Measurements from ENCODE around the gene BEX5.
"Not testable (repeated sequence)": the region's sequence is repeated elsewhere in the genome, so short reads cannot be mapped to it uniquely, and the experiment has no call there.

DNA sequence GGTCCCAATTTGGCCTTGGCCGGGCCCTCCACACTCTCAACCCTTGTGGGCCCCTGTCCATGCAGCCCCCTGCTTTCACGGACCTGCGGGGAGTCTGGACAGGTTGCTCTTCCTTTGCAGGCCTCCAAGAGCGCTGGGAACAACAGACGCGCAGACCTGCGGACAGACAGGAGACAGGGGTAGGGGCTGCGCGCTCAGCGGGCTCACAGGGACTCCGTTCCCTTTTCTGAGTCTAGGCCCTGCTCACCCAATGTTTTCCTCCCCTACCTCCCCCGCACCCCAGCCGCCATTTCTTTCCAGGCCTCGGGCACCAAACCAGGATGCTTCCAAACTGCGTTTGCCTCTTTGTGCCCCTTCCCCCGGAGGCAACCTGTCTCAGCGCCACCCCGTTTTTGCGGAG lies 14.1 kb downstream of the BEX5 start:
- TF ChIP-seq CTCF, POLR2A (IDR thresholded peaks at IDR 0.05): not testable (repeated sequence)
